ENCODE measurements around the gene PGBD2. TPM values are rescaled to one million over a fixed set of nuclear protein-coding genes. Genes with fewer than 3 reads are reported as not detected.

The PGBD2 gene
- total and polyA plus RNA-seq, 2 of the 8 experiments (the other 6 are each of a cell fraction or from before 2014, with no cell fraction given), result 4.5 to 7.7 TPM

DNA sequence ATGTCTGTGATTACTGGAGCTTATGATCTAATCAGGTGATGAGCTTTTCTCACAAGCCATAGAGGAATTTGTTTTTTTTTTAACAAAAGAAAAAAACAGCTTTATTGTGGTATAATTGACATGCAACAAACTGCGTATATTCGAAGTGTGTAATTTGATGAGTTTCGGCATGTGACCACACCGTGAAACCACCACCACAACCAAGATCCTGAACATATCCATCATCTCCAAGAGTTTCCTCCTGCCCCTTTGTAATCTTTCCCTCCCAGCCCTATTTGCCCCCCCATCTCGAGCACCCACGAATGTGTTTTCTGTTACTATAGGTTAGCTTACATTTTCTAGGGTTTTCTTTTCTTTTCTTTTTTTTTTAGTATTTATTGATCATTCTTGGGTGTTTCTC, 4.7 kb downstream of the PGBD2 start (continued):
- TF ChIP-seq CTBP2 (IDR thresholded peaks at IDR 0.05; ENCODE audit: borderline replicate concordance, insufficient read depth, insufficient read length, low read length) (no peak), JUN (IDR thresholded peaks at IDR 0.05; ENCODE audit: low read depth, low read length) (no peak), PHF8 (conservative IDR thresholded peaks at IDR 0.05; ENCODE audit: low read depth, low read length) (no peak), ZNF274 (IDR thresholded peaks at IDR 0.05; ENCODE audit: borderline replicate concordance, extremely low read depth, low read length) (no peak), GTF2F1 (IDR thresholded peaks at IDR 0.05; ENCODE audit: borderline replicate concordance, low read depth, low read length) (no peak), NANOG (IDR thresholded peaks at IDR 0.05; ENCODE audit: insufficient read depth, low read depth, low read length, poor library complexity, severe bottlenecking) (no peak), TAF1 (IDR thresholded peaks at IDR 0.05; ENCODE audit: low read depth, low read length) (no peak)
